ENCODE data around the gene PFDN1.
"Not testable (repeated sequence)": the region's sequence is repeated elsewhere in the genome, so short reads cannot be mapped to it uniquely, and the experiment has no call there.

The PFDN1 gene

GRCh38 chr5:140302786-140303639 is at the start of gene PFDN1:
PFDN1 (minus strand) TSS chr5:140303101; CDS start chr5:140303073, 28 bp downstream.
- peak; percentile 73 to 79 for DNase-seq (ENCODE audit: low read depth in 2 of 2)

GRCh38 chr5:140351609-140352334 is 48.9 kb upstream of the PFDN1 start:
- DNase-seq (ENCODE audit: low read depth in 2 of 2), result peak in 1 of 2 donors; percentile 16

- DNase-seq (ENCODE audit: low read depth in 2 of 2), result no peak
These were observed 46.3 kb upstream of the PFDN1 start for GRCh38 chr5:140349244-140349643.

- DNase-seq (ENCODE audit: low read depth in 2 of 2), result no peak
These were observed 45.2 kb upstream of the PFDN1 start for GRCh38 chr5:140348104-140348503.

- no peak for DNase-seq (ENCODE audit: low read depth in 2 of 2)
These were observed 44.5 kb upstream of the PFDN1 start for GRCh38 chr5:140347360-140347759.

GRCh38 chr5:140346348-140347221 is 43.7 kb upstream of the PFDN1 start, which contains the start of gene HBEGF:
HBEGF (minus strand) TSS chr5:140346603; CDS start chr5:140346328, 275 bp downstream.
- peak in 1 of 2 donors; percentile 17 for DNase-seq (ENCODE audit: low read depth in 2 of 2)

GRCh38 chr5:140345919-140346347 is 43.0 kb upstream of the PFDN1 start:
- no peak for DNase-seq (ENCODE audit: low read depth in 2 of 2)

- no peak for DNase-seq (ENCODE audit: low read depth in 2 of 2)
These were observed 42.0 kb upstream of the PFDN1 start for GRCh38 chr5:140344683-140345423.

- not testable (repeated sequence) for DNase-seq (ENCODE audit: low read depth in 2 of 2)
These were observed 40.9 kb upstream of the PFDN1 start for GRCh38 chr5:140343849-140344248.

GRCh38 chr5:140342896-140343295 is 40.0 kb upstream of the PFDN1 start:
- no peak for DNase-seq (ENCODE audit: low read depth in 2 of 2)

GRCh38 chr5:140342287-140342686 is 39.4 kb upstream of the PFDN1 start:
- no peak for DNase-seq (ENCODE audit: low read depth in 2 of 2)

GRCh38 chr5:140341591-140341990 is 38.7 kb upstream of the PFDN1 start:
- DNase-seq (ENCODE audit: low read depth in 2 of 2), result no peak

- no peak for DNase-seq (ENCODE audit: low read depth in 2 of 2)
These were observed 37.8 kb upstream of the PFDN1 start for GRCh38 chr5:140340605-140341121.

GRCh38 chr5:140339636-140340035 is 36.7 kb upstream of the PFDN1 start:
- no peak for DNase-seq (ENCODE audit: low read depth in 2 of 2)

GRCh38 chr5:140338908-140339307 is 36.0 kb upstream of the PFDN1 start:
- no peak for DNase-seq (ENCODE audit: low read depth in 2 of 2)

- DNase-seq (ENCODE audit: low read depth in 2 of 2), result no peak
These were observed 35.4 kb upstream of the PFDN1 start for GRCh38 chr5:140338336-140338735.

- no peak for DNase-seq (ENCODE audit: low read depth in 2 of 2)
These were observed 35.0 kb upstream of the PFDN1 start for GRCh38 chr5:140337880-140338279.

- no peak for DNase-seq (ENCODE audit: low read depth in 2 of 2)
These were observed 33.5 kb upstream of the PFDN1 start for GRCh38 chr5:140336388-140336787.

GRCh38 chr5:140331638-140332037 is 28.7 kb upstream of the PFDN1 start:
- no peak for DNase-seq (ENCODE audit: low read depth in 2 of 2)

- DNase-seq (ENCODE audit: low read depth in 2 of 2), result no peak
These were observed 27.0 kb upstream of the PFDN1 start for GRCh38 chr5:140329739-140330481.
